Measurements from ENCODE around the gene ST6GALNAC3.

Gene ST6GALNAC3

GRCh38 chr1:76473591-76473990, 399.0 kb downstream of the ST6GALNAC3 start:
- TF ChIP-seq CTCF (conservative IDR thresholded peaks at IDR 0.05; ENCODE audit: low read depth, low read length): no peak
- H3K36me3 ChIP-seq (ENCODE audit: insufficient read depth): no peaks in the 10 kb centered on the region
- H3K27ac ChIP-seq: no peak overlapping the region

DNA sequence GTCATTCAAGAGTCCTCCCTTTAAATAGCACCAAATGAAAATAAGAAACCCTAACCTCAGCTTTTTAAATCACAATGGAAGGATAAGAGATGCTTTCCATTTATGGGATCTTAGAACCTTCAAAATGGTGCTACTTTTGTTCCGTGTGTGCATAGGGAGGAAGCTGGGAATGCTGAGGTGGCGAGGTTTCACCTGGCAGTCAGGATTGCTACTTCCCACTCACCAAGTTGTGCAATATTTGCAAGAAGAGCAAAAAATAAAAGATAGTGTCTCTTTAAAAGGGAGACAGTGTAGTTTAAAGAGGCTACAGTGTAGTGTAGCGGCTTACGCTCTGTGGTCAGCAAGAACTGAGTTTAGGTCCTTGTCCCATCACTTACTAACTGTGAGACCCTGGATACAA, 400.4 kb downstream of the ST6GALNAC3 start:
- H2AFZ ChIP-seq (ENCODE audit: low read depth): no peak overlapping the region

More at GRCh38 chr1:76473591-76473990, 399.0 kb downstream of the ST6GALNAC3 start:
- no peak overlapping the region for H3K4me2 ChIP-seq
- H3K4me3 ChIP-seq (IDR thresholded peaks at IDR 0.05; ENCODE audit: insufficient read depth, low read depth, low read length): no peak overlapping the region
- no peak overlapping the region for H2AFZ ChIP-seq (ENCODE audit: low read depth)
- H3K9ac ChIP-seq: no peak overlapping the region
- H3K79me2 ChIP-seq (ENCODE audit: insufficient read depth, low read depth): no peaks in the 10 kb centered on the region
- no peaks in the 10 kb centered on the region for H3K27me3 ChIP-seq (ENCODE audit: insufficient read depth, low read depth)
- no peaks in the 10 kb centered on the region for H3K4me1 ChIP-seq (ENCODE audit: low read depth, poor library complexity, severe bottlenecking)
- no peaks in the 10 kb centered on the region for H4K20me1 ChIP-seq (ENCODE audit: insufficient read depth)

GRCh38 chr1:76477156-76477555, 402.6 kb downstream of the ST6GALNAC3 start:
- no peaks in the 10 kb centered on the region for H3K4me1 ChIP-seq (ENCODE audit: low read depth, poor library complexity, severe bottlenecking)
- H3K36me3 ChIP-seq (ENCODE audit: insufficient read depth): no peaks in the 10 kb centered on the region
- no peak overlapping the region for H2AFZ ChIP-seq (ENCODE audit: low read depth)
- no peak overlapping the region for H3K4me3 ChIP-seq (IDR thresholded peaks at IDR 0.05; ENCODE audit: insufficient read depth, low read depth, low read length)
- no peak overlapping the region for H3K27ac ChIP-seq
- no peaks in the 10 kb centered on the region for H3K79me2 ChIP-seq (ENCODE audit: insufficient read depth, low read depth)
- H4K20me1 ChIP-seq (ENCODE audit: insufficient read depth): no peaks in the 10 kb centered on the region
- H3K4me2 ChIP-seq: no peak overlapping the region
- no peak for TF ChIP-seq CTCF (conservative IDR thresholded peaks at IDR 0.05; ENCODE audit: low read depth, low read length)
- no peaks in the 10 kb centered on the region for H3K27me3 ChIP-seq (ENCODE audit: insufficient read depth, low read depth)
- no peak overlapping the region for H3K9ac ChIP-seq

More for the DNA sequence above, 400.4 kb downstream of the ST6GALNAC3 start:
- Histone ChIP-seq H3K36me3 (ENCODE audit: insufficient read depth) (no peaks in the 10 kb centered on the region), H3K27ac (no peak overlapping the region), H3K4me1 (ENCODE audit: low read depth, poor library complexity, severe bottlenecking) (no peaks in the 10 kb centered on the region), H3K27me3 (ENCODE audit: insufficient read depth, low read depth) (no peaks in the 10 kb centered on the region), H3K79me2 (ENCODE audit: insufficient read depth, low read depth) (no peaks in the 10 kb centered on the region), H4K20me1 (ENCODE audit: insufficient read depth) (no peaks in the 10 kb centered on the region), H3K4me2 (no peak overlapping the region), H3K9ac (no peak overlapping the region), H3K4me3 (IDR thresholded peaks at IDR 0.05; ENCODE audit: insufficient read depth, low read depth, low read length) (no peak overlapping the region)
- TF ChIP-seq CTCF (conservative IDR thresholded peaks at IDR 0.05; ENCODE audit: low read depth, low read length): no peak

- H3K4me3 ChIP-seq (IDR thresholded peaks at IDR 0.05; ENCODE audit: insufficient read depth, low read depth, low read length): no peak overlapping the region
Observed at GRCh38 chr1:76480827-76481226, 406.3 kb downstream of the ST6GALNAC3 start.

More at GRCh38 chr1:76480827-76481226, 406.3 kb downstream of the ST6GALNAC3 start:
- no peaks in the 10 kb centered on the region for H3K79me2 ChIP-seq (ENCODE audit: insufficient read depth, low read depth)
- no peak for TF ChIP-seq CTCF (conservative IDR thresholded peaks at IDR 0.05; ENCODE audit: low read depth, low read length)
- H3K4me1 ChIP-seq (ENCODE audit: low read depth, poor library complexity, severe bottlenecking): no peaks in the 10 kb centered on the region
- H3K4me2 ChIP-seq: no peak overlapping the region
- H4K20me1 ChIP-seq (ENCODE audit: insufficient read depth): no peaks in the 10 kb centered on the region
- H3K27me3 ChIP-seq (ENCODE audit: insufficient read depth, low read depth): no peaks in the 10 kb centered on the region
- no peak overlapping the region for H3K27ac ChIP-seq
- H2AFZ ChIP-seq (ENCODE audit: low read depth): no peak overlapping the region
- no peaks in the 10 kb centered on the region for H3K36me3 ChIP-seq (ENCODE audit: insufficient read depth)
- H3K9ac ChIP-seq: no peak overlapping the region

All from KMS-11 (cell line).